Left lobe of liver (tissue), 2 donors: ENCODE data around the gene RIPOR1. TPM values are rescaled to one million over a fixed set of nuclear protein-coding genes. Genes with fewer than 3 reads are reported as not detected.

Experiments used
- ATAC-seq: fragments of 200-7000 bp; cut with Tn5 transposase; one replicate; pipeline ENCODE4 v1.9.1; 2020; ENCODE audit warnings: mild to moderate bottlenecking, moderate library complexity
- DNase-seq: peaks from one replicate; pipeline ENCODE4 v3.0.0-alpha.2; 2020; ENCODE audit warnings: low spot score
- total RNA-seq: library from RNA; stranded (reverse); gene quantifications from one replicate; pipeline ENCODE4 v1.2.1, GENCODE V29; 2021
- donor health status: DM: no; HTN: no; CAD: no; lungs with moderate emphysema.
- donor health status: DM: no; HTN: yes; CAD: no.

RIPOR1 gene
- total RNA-seq, 1 donor from 2014 or later = 29.7 TPM

DNA sequence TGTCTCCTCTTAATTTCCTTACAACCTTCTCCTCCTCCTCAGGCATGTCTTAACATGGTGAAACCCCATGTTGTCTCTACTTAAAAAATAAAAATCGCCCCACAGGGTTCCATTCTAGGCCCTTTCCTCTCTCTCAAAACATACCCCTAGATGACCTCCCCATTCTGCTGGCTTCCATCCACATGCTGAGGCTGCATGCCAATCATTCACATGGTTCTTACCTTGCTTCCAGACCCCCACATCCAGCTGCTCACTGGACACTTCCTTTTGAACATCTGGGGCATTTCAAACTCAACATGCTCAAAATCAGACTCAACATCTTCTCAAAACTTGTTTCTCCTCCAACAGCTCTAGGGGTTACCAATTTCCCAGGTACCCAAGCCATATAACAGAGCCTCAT, 21.3 kb downstream of the RIPOR1 start:
- DNase-seq (no peak), ATAC-seq (no peak)

DNA sequence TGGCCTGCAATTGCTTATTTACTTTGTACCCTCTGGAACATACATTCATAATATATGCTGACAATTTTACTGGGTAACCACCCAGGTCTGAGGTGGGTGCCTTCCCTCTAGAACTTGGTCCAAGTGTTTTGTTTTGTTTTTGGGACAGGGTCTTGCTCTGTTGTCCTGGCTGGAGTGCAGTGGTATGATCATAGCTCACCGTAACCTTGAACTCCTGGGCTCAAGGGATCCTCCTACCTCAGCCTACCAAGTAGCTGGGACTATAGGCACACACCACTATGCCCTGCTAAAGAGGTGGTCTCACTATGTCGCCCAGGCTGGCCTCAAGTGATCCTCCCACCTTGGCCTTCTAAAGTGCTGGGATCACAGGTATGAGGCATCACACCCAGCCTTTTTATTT, 22.5 kb downstream of the RIPOR1 start:
- no peak for ATAC-seq
- DNase-seq = no peak

DNA sequence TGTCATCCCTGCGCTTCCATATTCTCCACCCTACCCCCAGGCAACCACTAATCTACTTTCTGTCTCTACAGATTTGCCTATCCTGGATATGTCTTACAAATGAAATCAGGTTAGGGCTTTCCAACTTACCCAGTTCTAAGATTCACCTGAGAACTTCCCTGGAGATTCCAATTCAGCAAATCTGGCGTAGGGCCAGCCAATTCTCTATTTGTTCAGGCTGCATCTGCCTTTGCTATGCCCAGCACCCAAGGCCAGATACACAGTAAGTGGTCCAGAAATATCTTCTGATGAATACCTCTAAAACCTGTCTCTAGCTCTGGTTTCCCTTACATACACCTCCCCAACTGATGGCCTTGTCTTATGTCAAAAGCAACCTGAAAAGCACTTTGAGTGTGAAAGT, 23.3 kb downstream of the RIPOR1 start:
- DNase-seq = no peak
- no peak for ATAC-seq

DNA sequence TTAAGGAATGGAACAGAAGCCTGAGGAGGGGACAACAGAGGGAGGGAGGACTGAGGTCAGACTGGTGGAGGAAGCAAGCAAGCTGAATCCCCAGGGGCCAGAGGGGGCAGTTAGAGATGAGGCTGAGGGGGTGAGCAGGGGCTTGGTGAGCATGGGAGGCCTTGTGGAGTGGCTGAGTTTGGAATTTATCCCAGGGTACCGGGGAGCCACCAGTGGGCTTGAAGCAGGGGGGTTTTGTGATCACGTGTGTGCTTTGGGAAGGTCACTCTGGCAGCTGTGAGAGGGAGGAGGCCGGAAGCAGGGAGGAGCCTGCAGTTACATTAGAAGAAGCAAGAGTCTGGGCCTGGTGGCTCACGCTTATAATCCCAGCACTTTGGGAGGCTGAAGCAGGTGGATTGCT, 23.8 kb downstream of the RIPOR1 start:
- DNase-seq (no peak), ATAC-seq (peak; percentile 16)

DNA sequence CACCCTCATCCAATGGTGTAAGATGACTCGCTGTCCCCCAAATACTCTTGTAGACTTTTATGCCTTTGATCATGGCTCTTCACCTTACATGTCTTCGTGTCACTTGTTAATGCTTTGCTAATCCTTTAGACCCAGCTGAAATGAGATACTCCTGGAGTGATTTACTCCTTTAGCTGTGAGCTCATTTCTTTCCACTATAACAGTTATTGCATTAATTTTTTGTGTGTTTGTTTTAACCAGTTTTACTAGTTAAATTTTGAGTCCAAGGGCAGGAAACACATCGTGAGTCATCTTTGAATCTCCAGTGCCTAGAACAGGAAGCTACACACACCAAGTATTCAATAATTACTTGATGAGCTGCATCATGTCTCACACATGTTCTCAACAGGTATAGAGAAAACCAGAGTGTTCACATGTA, 27.2 kb downstream of the RIPOR1 start:
- ATAC-seq (no peak), DNase-seq (no peak)

DNA sequence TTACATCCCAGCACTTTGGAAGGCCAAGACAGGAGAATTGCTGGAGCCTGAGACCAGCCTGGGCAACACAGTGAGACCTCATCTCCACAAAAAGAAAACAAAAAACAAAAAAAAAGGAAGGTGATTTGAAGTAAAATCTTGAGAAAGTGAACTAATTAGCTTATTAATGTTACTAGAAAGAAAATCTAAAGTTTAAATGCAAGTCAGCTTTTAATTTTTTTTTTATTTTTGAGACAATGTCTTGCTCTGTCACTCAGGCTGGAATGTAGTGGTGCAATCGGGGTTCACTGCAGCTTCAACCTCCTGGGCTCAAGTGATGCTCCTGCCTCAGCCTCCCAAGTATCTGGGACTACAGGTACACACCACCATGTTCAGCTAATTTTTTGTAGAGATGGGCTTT, 30.2 kb downstream of the RIPOR1 start:
- DNase-seq = no peak
- no peak for ATAC-seq

DNA sequence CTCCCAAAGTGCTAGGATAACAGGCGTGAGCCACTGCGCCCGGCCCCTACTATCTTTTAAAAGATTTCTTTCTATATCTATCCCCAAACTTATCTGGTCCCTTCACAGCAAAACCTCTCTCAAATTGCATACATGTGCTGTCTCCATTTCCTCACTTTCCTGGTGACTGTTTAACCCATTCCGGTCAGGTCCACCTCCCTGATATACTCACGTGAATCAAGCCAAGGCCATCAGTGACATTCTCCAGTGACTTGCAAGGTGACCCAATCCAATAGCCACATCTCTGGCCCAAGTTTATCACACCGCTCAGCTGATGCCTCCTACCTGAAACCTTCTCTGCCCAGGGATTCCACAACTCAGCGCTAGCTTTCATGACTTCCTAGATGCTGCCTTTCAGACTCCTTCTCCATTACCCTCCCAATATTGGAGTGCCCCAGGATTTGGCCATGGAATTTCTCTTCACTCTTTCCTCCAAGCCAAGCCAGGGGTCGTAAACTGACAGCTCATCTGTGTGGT, 32.3 kb downstream of the RIPOR1 start:
- no peak for DNase-seq
- no peak for ATAC-seq

DNA sequence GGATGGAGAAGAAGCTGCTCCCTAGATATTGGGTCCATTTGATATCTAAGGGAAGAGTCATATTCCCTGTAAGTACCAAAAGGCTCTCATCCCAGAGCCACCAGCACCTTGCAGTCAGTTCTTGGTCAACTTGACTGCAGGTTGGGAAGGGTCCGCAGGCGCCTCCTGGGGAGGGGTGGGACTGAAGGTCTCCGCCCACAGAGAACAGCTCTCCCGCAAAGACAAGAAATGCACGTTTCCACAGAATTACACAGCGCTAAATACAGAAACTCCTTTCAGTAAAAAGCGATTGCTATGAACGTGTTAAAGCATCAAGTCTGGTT, 32.8 kb downstream of the RIPOR1 start:
- no peak for DNase-seq
- no peak for ATAC-seq

DNA sequence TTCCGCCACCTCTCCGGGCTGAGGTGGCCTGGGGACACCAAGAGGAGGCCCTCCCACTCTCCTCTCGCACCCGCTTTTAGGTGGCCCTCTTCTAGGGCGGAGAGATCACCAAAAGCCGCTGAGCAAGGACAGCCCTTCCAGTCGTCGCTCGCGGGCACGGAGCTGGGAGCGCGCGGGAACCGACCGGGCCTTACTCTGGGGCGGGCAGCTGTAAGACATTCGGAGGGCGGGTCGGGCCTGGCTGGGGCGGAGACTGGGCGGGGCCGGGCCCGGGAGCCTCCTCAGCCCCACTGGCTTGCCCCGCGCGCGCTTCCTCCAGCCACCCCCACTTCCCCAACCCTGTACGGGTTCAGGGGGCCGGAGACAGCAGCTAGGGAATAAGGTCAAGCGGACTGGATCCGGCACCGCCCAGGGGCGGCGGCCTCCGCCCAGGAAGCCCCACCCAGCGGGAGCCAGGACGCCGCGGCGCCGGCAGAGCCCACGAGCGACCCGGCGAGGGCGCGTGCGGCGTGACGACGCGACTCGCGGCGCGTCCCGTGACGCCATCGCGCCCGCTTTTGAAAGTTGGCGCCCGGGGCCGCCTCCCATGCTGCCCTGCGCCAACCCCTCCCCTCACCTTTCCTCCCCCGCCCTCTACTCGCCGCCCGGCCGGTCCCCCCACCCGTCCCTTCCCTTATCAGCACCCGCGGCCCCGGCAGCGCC, 33.3 kb downstream of the RIPOR1 start:
- ATAC-seq (peak; percentile 85), DNase-seq (peak; percentile 98)

DNA sequence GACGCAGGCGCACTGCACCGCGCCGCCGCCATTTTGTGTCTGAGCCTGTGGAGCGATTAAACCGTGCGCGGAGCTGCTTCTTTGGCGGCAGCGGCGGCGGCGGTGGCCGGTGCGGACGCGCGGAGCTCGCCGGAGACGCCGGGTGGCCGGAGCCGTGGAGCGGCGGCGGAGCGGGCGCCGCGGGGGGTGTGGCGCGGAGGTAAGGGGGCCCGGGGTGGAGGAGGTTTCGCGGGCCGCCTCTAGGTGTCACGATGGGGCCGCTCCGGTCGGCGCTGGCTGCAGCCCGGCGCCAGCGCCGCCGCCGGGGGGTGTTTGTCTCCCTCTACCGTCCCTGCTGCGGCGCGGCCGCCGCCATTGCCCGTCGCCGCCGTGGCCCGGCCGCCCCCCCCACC, 33.9 kb downstream of the RIPOR1 start, which contains the start of gene CTCF:
CTCF (plus strand) TSS at position 1 of the 392 bp plus-strand sequence. CDS start 48,307 bp downstream, outside the sequence.
- DNase-seq (peak; percentile 88), ATAC-seq (peak; percentile 72)

DNA sequence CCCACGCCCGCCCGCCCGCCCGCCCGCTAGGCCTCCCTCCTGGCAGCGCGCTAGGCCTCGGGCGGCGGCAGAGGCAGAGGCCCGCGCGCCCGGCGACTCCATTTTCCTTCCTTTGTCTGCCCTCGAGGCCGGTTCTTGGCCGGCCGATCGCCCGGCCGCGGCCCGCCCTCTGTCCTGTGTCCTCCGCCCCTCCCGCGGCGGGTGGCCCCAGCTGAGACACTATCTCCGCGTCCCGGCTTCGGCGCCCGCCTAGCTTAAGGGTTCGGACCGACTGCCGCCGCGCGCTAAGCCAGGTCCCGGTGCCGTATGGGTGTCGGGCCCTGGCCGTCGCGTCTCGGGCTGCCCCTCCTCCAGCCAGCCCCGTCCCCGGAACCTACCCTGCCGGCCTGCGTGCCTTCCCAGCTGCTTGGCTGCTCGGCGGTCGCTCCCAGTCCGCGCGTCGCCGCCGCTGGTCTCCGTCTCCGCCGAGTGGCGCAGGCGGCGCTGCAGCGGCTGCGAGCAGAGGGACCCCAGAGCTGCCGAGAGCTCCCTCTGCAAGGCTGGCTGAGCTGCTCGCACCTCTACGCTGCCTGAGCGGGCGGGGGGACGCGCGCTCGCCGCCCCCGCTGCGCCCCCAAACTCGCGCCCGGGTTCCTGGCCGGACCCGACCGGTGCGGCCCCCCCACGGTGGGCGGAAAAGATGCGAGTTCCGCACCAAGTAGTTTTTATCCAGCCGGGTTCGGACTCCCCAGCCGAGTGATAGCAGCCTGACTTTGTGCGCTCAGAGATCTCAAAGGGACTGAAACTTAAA, 34.5 kb downstream of the RIPOR1 start:
- DNase-seq (peak; percentile 72), ATAC-seq (peak; percentile 19)

DNA sequence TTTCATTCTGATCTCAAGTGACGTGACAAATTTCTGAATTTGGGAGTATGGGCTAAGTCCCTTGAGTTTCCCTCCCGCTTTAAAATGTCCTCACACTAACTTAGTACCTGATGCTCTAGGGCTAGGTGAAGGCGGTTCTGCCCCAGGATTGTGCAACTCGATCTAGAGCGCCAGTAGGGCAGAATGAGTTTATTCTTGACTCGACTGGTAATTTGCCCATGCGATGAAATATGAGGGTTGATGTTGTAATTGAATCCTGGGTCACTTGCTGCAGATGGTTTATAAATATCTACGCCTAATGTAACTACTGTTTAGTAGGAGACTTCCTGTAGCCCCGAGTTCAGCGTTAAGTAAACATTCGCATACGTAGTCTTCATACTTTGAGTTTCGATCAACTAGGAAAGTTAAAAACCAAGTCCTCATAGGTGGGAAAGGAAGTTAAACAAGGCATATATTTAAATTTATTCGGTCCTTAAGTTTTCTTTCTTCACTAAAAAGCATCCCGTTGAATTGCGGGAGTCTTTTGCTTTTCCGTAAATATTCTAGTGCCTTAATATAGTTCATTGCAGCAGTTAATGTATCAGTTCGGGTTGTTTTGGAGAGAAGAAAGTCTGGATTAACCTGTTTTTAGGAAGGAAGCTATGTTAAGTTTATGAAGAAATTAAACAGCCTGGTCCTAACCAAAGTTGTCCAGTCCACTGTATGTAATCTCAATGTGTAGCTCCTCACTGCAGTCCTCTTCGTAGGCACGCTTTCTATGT, 35.3 kb downstream of the RIPOR1 start:
- peak; percentile 36 for ATAC-seq
- DNase-seq = peak; percentile 83

DNA sequence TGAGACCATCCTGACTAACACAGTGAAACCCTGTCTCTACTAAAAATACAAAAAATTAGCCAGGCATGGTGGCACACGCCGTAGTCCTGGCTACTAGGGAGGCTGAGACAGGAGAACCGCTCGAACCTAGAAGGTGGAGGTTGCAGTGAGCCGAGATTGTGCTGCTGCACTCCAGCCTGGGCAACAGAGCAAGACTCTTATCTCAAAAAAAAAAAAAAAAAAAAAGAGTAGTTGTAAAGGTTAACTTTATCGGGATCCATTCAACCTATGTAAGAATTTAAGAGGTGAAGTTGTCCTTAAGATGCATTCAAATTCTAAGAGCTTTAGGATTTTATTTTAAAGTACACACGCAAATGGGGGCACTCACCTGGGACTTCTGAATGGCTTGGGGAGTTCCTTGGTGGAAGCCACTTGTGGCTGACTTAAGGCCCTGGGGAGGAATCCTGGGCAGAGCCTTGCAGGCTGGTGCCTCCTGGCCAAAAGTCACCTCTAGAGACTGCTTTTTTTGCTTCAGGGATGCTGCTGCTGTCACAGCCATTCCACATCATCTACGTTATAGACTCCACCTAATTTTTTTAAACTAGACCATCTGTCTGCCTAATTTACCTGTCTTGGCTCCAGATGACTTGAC, 37.0 kb downstream of the RIPOR1 start:
- no peak for ATAC-seq
- no peak for DNase-seq

DNA sequence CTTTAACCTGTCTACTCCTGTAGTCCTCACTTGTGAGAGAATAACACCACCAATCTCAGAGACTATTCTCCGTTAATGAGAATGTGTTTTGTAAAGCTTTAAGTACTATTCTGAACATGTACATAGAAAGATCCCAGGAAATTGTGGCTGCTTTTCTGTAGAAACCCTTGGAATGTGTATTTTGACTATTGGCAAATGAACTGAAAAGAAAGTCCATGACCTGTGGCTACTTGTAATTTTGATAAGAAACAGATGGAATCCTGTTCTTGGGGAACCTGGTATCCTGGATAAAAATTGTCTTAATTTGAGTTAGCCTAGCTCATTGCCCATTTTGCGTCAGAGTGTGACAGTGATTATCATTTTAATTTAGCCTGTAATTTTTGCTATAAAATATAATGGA, 42.8 kb downstream of the RIPOR1 start:
- DNase-seq (no peak), ATAC-seq (no peak)

DNA sequence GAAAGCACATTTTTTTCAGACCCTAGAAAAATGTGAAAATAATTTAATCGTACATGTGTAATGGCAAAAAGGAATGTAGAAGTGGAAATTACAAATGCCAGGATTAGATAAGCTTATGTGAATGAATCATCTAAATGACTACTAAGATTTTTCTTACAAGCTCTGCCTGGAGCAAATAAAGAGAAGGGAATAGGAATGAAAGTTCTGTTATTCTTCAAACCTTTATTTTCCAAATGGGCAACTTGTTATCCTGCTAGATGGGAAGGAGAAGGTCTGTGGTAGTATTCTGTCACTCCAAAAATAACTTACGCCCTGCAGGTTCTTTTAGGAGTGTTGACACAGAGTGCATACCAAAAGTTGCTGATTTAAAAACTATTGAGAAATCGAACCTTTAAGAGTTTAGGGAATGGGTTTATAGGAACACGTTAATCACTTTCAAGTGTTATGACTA, 43.4 kb downstream of the RIPOR1 start:
- ATAC-seq = no peak
- DNase-seq = no peak

DNA sequence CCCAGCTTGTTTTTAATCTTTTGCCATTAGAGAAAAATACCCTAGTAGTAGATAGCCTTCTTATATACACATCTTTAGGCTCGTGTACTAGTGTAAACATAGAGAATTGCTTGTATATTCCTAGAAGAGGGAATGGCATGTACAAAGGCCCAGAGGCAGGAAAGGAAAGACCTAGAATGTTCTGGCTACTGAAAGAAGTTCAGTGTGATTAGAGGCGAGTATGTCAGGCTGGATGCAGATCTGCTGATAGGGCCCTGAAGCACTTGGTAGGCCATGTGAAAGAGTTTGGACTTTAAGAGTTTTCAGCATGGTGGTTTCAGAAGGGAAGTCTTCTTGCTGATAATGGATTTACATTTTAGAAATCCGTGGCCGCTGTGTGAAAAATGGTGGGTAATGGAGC, 51.1 kb downstream of the RIPOR1 start:
- ATAC-seq = no peak

DNA sequence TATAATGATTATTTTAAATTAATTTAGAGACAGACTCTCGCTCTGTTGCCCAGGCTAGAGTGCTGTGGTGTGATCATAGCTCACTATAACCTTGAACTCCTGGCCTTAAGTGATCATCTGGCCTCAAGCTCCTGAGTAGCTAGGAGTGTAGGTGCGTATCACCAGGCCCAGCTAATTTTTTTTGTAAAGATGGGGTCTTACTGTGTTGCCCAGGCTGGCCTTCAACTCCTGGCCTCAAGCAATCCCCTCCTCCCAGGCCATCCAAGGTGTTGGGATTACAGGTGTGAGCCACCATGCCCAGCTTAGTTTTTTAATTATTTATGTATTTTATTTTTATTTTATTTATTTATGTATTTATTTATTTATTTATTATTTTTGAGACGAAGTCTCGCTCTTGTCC, 51.6 kb downstream of the RIPOR1 start:
- ATAC-seq = no peak
- no peak for DNase-seq

More for the DNA sequence above, 51.1 kb downstream of the RIPOR1 start:
- no peak for DNase-seq

DNA sequence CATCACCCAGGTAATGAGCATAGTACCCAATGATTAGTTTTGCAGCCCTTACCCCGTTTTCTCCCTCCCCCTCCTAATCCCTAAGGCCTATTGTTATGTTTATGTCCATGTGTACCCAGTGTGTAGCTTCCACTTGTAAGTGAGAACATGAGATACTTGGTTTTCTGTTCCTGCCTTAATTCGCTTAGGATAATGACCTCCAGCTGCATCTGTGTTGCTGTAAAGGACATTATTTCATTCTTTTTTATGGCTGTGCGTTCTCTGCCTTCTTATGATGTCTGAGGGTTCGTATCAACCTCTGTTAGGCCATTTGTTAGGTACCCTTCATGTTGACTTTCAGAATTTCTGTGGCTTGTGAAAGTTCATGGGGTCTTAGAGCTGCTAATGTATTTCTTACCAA, 64.7 kb downstream of the RIPOR1 start:
- DNase-seq (no peak), ATAC-seq (no peak)

DNA sequence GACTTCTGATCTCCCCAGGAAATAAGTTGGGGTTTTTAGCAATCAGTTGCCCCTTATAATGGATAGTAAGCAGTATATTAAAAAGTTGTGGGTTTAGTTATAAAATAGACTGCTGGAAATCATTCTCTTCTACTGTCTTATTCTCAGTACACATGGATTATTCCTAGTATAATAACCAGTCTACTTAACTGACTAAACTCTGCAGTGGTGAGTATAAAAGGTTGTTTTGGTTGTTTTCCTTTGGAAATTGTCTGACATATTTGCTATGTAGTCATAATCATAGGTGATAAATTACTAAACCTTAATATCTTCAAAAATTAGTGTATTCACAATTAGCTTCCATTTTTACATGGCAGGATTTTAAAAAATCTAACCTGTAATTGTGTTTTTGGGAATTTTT, 65.1 kb downstream of the RIPOR1 start:
- ATAC-seq (no peak), DNase-seq (no peak)

DNA sequence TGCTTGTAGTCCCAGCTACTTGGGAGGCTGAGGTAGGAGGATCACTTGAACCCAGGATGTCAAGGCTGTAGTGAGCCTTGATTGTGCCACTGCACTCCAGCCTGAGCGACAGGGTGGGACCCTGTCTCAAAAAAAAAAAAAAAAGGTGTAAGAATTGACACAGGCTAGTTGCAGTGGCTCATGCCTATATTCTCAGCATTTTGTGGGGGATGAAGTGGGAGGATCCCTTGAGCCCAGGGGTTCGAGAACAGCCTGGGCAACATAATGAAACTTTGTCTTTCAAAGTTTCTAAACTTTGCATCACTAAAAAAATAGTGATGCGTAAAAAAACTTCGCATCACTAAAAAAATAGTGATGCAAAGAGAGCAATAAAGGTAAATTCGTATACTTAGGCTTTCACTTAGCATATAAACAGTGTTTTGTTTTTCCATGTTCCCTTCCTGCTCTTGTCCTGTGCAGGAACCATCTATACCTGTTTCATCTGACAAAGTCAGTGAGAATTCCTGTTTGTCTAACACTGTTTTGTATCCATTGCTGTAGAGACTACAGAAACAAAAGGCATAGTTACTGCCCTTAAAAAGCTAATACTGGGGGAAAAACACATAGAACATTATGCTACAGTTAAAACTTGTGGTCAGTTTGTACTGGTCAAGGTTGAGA, 65.8 kb downstream of the RIPOR1 start:
- DNase-seq (peak; percentile 11), ATAC-seq (no peak)
